HFFc6 (cell line): ENCODE results near the gene DYNC1I1. TPM values are rescaled to one million over a fixed set of nuclear protein-coding genes. Genes with fewer than 3 reads are reported as not detected.

ENCODE experiments used
- DNase-seq: peaks from one replicate; pipeline ENCODE4 v3.0.0-alpha.2; 2018
- H3K27ac Mint-ChIP-seq: 2 replicates; pipeline ENCODE4 v1.8.0; 2020; ENCODE audit warnings: mild to moderate bottlenecking, mixed read lengths
- H3K27me3 Mint-ChIP-seq: 2 replicates; pipeline ENCODE4 v1.8.0; 2021; ENCODE audit warnings: mild to moderate bottlenecking, moderate library complexity, mixed read lengths; ENCODE audit not compliant: insufficient read depth
- H3K36me3 Mint-ChIP-seq: 2 replicates; pipeline ENCODE4 v1.8.0; 2021; ENCODE audit warnings: low read depth, mixed read lengths
- H3K4me1 Mint-ChIP-seq: 2 replicates; pipeline ENCODE4 v1.8.0; 2020; ENCODE audit warnings: low read depth, mixed read lengths
- H3K4me3 Mint-ChIP-seq: 2 replicates; pipeline ENCODE4 v1.8.0; 2020; ENCODE audit warnings: mild to moderate bottlenecking, moderate library complexity, mixed read lengths
- H3K9me3 Mint-ChIP-seq: 2 replicates; pipeline ENCODE4 v1.8.0; 2020; ENCODE audit warnings: mild to moderate bottlenecking, mixed read lengths
- CTCF ChIP-seq: fragments of 200-600 bp; sonication (generic); IDR thresholded peaks from 2 replicates; pipeline ENCODE4 v1.5.0; 2021; ENCODE audit warnings: antibody characterized with exemption, mild to moderate bottlenecking
- total RNA-seq, 6 experiments: library from RNA; stranded (reverse); fragmentation: NEBNext Ultra II Directional; extraction: Animal tissue kit (Norgen Biotek cat#: 25700); gene quantifications; 2 replicates in 1 of 6; 3 replicates in 5 of 6; pipeline ENCODE4 v1.2.3, GENCODE V29; 2021

DYNC1I1 gene
- total RNA-seq, 6 experiments from 2014 or later, result 0.08 to 0.34 (median 0.14) TPM; not detected in 1

GRCh38 chr7:95996886-95997285, 224.5 kb downstream of the DYNC1I1 start:
- Mint-ChIP-seq H3K4me1 (no peaks in the 10 kb centered on the region), H3K9me3 (peaks cover 20% of the 10 kb centered on the region), H3K27ac (no peak overlapping the region), H3K36me3 (no peaks in the 10 kb centered on the region), H3K4me3 (no peak overlapping the region), H3K27me3 (no peaks in the 10 kb centered on the region; the same call in 1 of the 2 replicates)
- no peak for DNase-seq
- no peak for TF ChIP-seq CTCF

GRCh38 chr7:95997632-95998031, 225.3 kb downstream of the DYNC1I1 start:
- Mint-ChIP-seq H3K9me3 (peaks cover 17% of the 10 kb centered on the region), H3K27ac (no peak overlapping the region), H3K36me3 (no peaks in the 10 kb centered on the region), H3K4me3 (no peak overlapping the region), H3K4me1 (no peaks in the 10 kb centered on the region), H3K27me3 (no peaks in the 10 kb centered on the region; the same call in 1 of the 2 replicates)
- no peak for DNase-seq
- TF ChIP-seq CTCF, result no peak

GRCh38 chr7:95999481-95999880, 227.1 kb downstream of the DYNC1I1 start:
- H3K9me3 Mint-ChIP-seq, result peaks cover 13% of the 10 kb centered on the region
- H3K27ac Mint-ChIP-seq, result no peak overlapping the region
- H3K27me3 Mint-ChIP-seq, result no peaks in the 10 kb centered on the region; the same call in 1 of the 2 replicates
- no peak overlapping the region for H3K4me3 Mint-ChIP-seq
- no peak for TF ChIP-seq CTCF
- H3K4me1 Mint-ChIP-seq, result no peaks in the 10 kb centered on the region
- no peak for DNase-seq
- no peaks in the 10 kb centered on the region for H3K36me3 Mint-ChIP-seq

- peaks cover 7% of the 10 kb centered on the region; the same call in 1 of the 2 replicates for H3K9me3 Mint-ChIP-seq
- no peak for DNase-seq
- H3K4me3 Mint-ChIP-seq, result no peak overlapping the region
- no peaks in the 10 kb centered on the region for H3K36me3 Mint-ChIP-seq
- no peaks in the 10 kb centered on the region for H3K4me1 Mint-ChIP-seq
- TF ChIP-seq CTCF, result no peak
- H3K27ac Mint-ChIP-seq, result no peak overlapping the region
- peaks cover 2% of the 10 kb centered on the region for H3K27me3 Mint-ChIP-seq
These were observed 232.2 kb downstream of the DYNC1I1 start for GRCh38 chr7:96004578-96004977.

GRCh38 chr7:96005271-96005670, 232.9 kb downstream of the DYNC1I1 start:
- no peak overlapping the region for H3K27ac Mint-ChIP-seq
- no peak for DNase-seq
- no peaks in the 10 kb centered on the region for H3K4me1 Mint-ChIP-seq
- peaks cover 6% of the 10 kb centered on the region; the same call in 1 of the 2 replicates for H3K9me3 Mint-ChIP-seq
- no peaks in the 10 kb centered on the region for H3K36me3 Mint-ChIP-seq
- TF ChIP-seq CTCF, result no peak
- H3K27me3 Mint-ChIP-seq, result peaks cover 2% of the 10 kb centered on the region
- no peak overlapping the region for H3K4me3 Mint-ChIP-seq

- no peak for DNase-seq
- peaks cover 11% of the 10 kb centered on the region; the same call in 1 of the 2 replicates for H3K9me3 Mint-ChIP-seq
- no peak for TF ChIP-seq CTCF
- H3K36me3 Mint-ChIP-seq, result no peaks in the 10 kb centered on the region
- H3K4me3 Mint-ChIP-seq, result no peak overlapping the region
- H3K4me1 Mint-ChIP-seq, result no peaks in the 10 kb centered on the region
- no peak overlapping the region for H3K27ac Mint-ChIP-seq
- H3K27me3 Mint-ChIP-seq, result peaks cover 4% of the 10 kb centered on the region; the same call in 1 of the 2 replicates
These were observed 236.8 kb downstream of the DYNC1I1 start for GRCh38 chr7:96009148-96009547.
